Activated CD4-positive, alpha-beta T cell treated with anti-CD3 and anti-CD28 coated beads for 36 hours (primary cell): ENCODE data around the gene HOMEZ. TPM values are rescaled to one million over a fixed set of nuclear protein-coding genes. Genes with fewer than 3 reads are reported as not detected.

Source experiments
- ATAC-seq: fragments of 200-7000 bp; cut with Tn5 transposase; one replicate; pipeline ENCODE4 v1.10.0; 2021; ENCODE audit warnings: mild to moderate bottlenecking, moderate library complexity
- CTCF ChIA-PET: fragments of 350-600 bp; sonication (Branson Sonifier 250); formaldehyde crosslinking; loops from one replicate; lab custom pipeline; 2021; ENCODE audit warnings: antibody characterized with exemption; lab: Charles Lee
- POLR2A ChIA-PET: fragments of 350-600 bp; sonication (Branson Sonifier 250); formaldehyde crosslinking; loops from one replicate; lab custom pipeline; 2021; ENCODE audit warnings: antibody characterized with exemption, inconsistent platforms; lab: Charles Lee
- DNase-seq: peaks from one replicate; pipeline ENCODE4 v3.0.0-alpha.2; 2020
- H3K27ac Mint-ChIP-seq: one replicate; pipeline ENCODE4 v1.8.0; 2021; ENCODE audit warnings: mixed read lengths
- H3K27me3 Mint-ChIP-seq: one replicate; pipeline ENCODE4 v1.8.0; 2021; ENCODE audit warnings: mixed read lengths
- H3K36me3 Mint-ChIP-seq: one replicate; pipeline ENCODE4 v1.8.0; 2021; ENCODE audit warnings: low read depth, mixed read lengths
- H3K4me1 Mint-ChIP-seq: one replicate; pipeline ENCODE4 v1.8.0; 2021; ENCODE audit warnings: mixed read lengths
- H3K4me3 Mint-ChIP-seq: one replicate; pipeline ENCODE4 v1.8.0; 2021; ENCODE audit warnings: mild to moderate bottlenecking, moderate library complexity, mixed read lengths
- H3K9me3 Mint-ChIP-seq: one replicate; pipeline ENCODE4 v1.8.0; 2021; ENCODE audit warnings: low read depth, mixed read lengths
- intact Hi-C, 2 experiments: fragments of 100-400 bp; cut with DNase I in 1 of 2; cut with micrococcal nuclease in 1 of 2; formaldehyde crosslinking; loops; one replicate each; pipeline versions ENCODE4 v1.14.2 to v1.15.1; 2022 to 2024; cut with DNase I, micrococcal nuclease
- total RNA-seq, 2 experiments: library from RNA; stranded (reverse); gene quantifications; one replicate each; pipeline ENCODE4 v1.2.3, GENCODE V29; 2021

HOMEZ gene
- total RNA-seq, 2 experiments from 2014 or later: 13.7 to 17.5 TPM

- H3K4me3 Mint-ChIP-seq: peak overlapping the region; percentile 100
These were observed 13.5 kb upstream of the HOMEZ start for GRCh38 chr14:23299211-23299957.

GRCh38 chr14:23297611-23298277, 11.8 kb upstream of the HOMEZ start:
- ChIA-PET POLR2A (interaction anchor here (0.6 kb wide), 2 partner anchors 11 to 534 kb away, joined by 3 read pairs; no protein-coding TSS in a partner anchor), CTCF (interaction anchor here (0.5 to 12.8 kb wide), 11 partner anchors 9 to 202 kb away, joined by 3 to 173 read pairs (median 4); partner anchors contain the start of genes C14orf119, CEBPE, HOMEZ and PABPN1)
- Mint-ChIP-seq H3K4me1 (peaks cover 26% of the 10 kb centered on the region), H3K27ac (no peak overlapping the region), H3K27me3 (no peaks in the 10 kb centered on the region), H3K36me3 (peaks cover 19% of the 10 kb centered on the region), H3K4me3 (no peak overlapping the region), H3K9me3 (no peaks in the 10 kb centered on the region)
- no peak for DNase-seq
- intact Hi-C loops: no loop called here
- ATAC-seq: no peak

More at GRCh38 chr14:23299211-23299957, 13.5 kb upstream of the HOMEZ start:
- Mint-ChIP-seq H3K27me3 (no peaks in the 10 kb centered on the region), H3K9me3 (peaks cover 2% of the 10 kb centered on the region), H3K27ac (peak overlapping the region; percentile 28), H3K4me1 (peaks cover 29% of the 10 kb centered on the region), H3K36me3 (peaks cover 19% of the 10 kb centered on the region)
- ATAC-seq: no peak
- CTCF ChIA-PET: interaction anchor here (1.0 to 12.8 kb wide), 3 partner anchors 23 to 228 kb away, joined by 3 to 173 read pairs (median 4); partner anchors contain the start of gene PABPN1
- intact Hi-C loops: no loop called here
- peak; percentile 28 for DNase-seq
- POLR2A ChIA-PET: no interaction called here

- POLR2A ChIA-PET: interaction anchor here (0.6 kb wide), 1 partner anchor 29 kb away, joined by 3 read pairs; no protein-coding TSS in a partner anchor
- Mint-ChIP-seq H3K27ac (no peak overlapping the region), H3K9me3 (no peaks in the 10 kb centered on the region), H3K36me3 (peaks cover 19% of the 10 kb centered on the region), H3K27me3 (no peaks in the 10 kb centered on the region), H3K4me3 (no peak overlapping the region), H3K4me1 (peaks cover 26% of the 10 kb centered on the region)
- ATAC-seq (no peak), DNase-seq (no peak)
- CTCF ChIA-PET: interaction anchor here (0.6 to 12.8 kb wide), 7 partner anchors 10 to 275 kb away, joined by 3 to 173 read pairs (median 3); partner anchors contain the start of genes C14orf119, CEBPE, HOMEZ and PABPN1
- intact Hi-C loops: no loop called here
These were observed 11.2 kb upstream of the HOMEZ start for GRCh38 chr14:23297096-23297495.

GRCh38 chr14:23296012-23296777, 10.3 kb upstream of the HOMEZ start:
- CTCF ChIA-PET: interaction anchor here (0.6 to 12.8 kb wide), 10 partner anchors 9 to 839 kb away, joined by 3 to 173 read pairs (median 4); partner anchors contain the start of genes ACIN1, C14orf119, CEBPE and HOMEZ
- Mint-ChIP-seq H3K27ac (peak overlapping the region; percentile 16), H3K9me3 (no peaks in the 10 kb centered on the region), H3K4me3 (no peak overlapping the region), H3K36me3 (peaks cover 19% of the 10 kb centered on the region), H3K4me1 (peaks cover 26% of the 10 kb centered on the region), H3K27me3 (no peaks in the 10 kb centered on the region)
- POLR2A ChIA-PET: no interaction called here
- no peak for DNase-seq
- intact Hi-C loops: no loop called here
- no peak for ATAC-seq

- ChIA-PET CTCF (interaction anchor here (0.6 to 12.8 kb wide), 16 partner anchors 8 to 1527 kb away, joined by 3 to 173 read pairs (median 4); partner anchors contain the start of genes ACIN1, CEBPE, HOMEZ and PABPN1), POLR2A (no interaction called here)
- H3K9me3 Mint-ChIP-seq: no peaks in the 10 kb centered on the region
- no peaks in the 10 kb centered on the region for H3K27me3 Mint-ChIP-seq
- DNase-seq: peak; percentile 68
- peak overlapping the region; percentile 7 for H3K4me3 Mint-ChIP-seq
- intact Hi-C loops: loop anchor here (1.0 to 2.0 kb wide), 4 partner anchors 9 to 175 kb away; partner anchors contain the start of gene HOMEZ (in 1 of the 2)
- peaks cover 17% of the 10 kb centered on the region for H3K36me3 Mint-ChIP-seq
- peak; percentile 91 for ATAC-seq
- H3K27ac Mint-ChIP-seq: peak overlapping the region; percentile 47
- H3K4me1 Mint-ChIP-seq: peaks cover 20% of the 10 kb centered on the region
These were observed 9.0 kb upstream of the HOMEZ start for GRCh38 chr14:23294734-23295561.

- peaks cover 18% of the 10 kb centered on the region for H3K4me1 Mint-ChIP-seq
- H3K4me3 Mint-ChIP-seq: peak overlapping the region; percentile 99
- POLR2A ChIA-PET: interaction anchor here (0.8 to 2.3 kb wide), 4 partner anchors 14 to 520 kb away, joined by 3 to 15 read pairs (median 7); partner anchors contain the start of genes ACIN1, C14orf119, OXA1L and PABPN1
- ATAC-seq (no peak), DNase-seq (no peak)
- H3K9me3 Mint-ChIP-seq: no peaks in the 10 kb centered on the region
- H3K27me3 Mint-ChIP-seq: no peaks in the 10 kb centered on the region
- CTCF ChIA-PET: interaction anchor here (1.1 to 3.8 kb wide), 12 partner anchors 9 to 218 kb away, joined by 3 to 22 read pairs (median 5); partner anchors contain the start of genes PABPN1 and PPP1R3E
- H3K36me3 Mint-ChIP-seq: peaks cover 10% of the 10 kb centered on the region
- H3K27ac Mint-ChIP-seq: peak overlapping the region; percentile 95
- intact Hi-C loops: loop anchor here (1.0 to 10.0 kb wide), 9 partner anchors 8 to 264 kb away; partner anchors contain the start of genes ACIN1 (in 2 of the 2), C14orf119 (in 2 of the 2), NGDN (in 2 of the 2) and PABPN1 (in 1 of the 2)
These were observed 1.1 kb upstream of the HOMEZ start for GRCh38 chr14:23286902-23287479.

GRCh38 chr14:23285530-23286019, 357 bp downstream of the HOMEZ start:
- peaks cover 10% of the 10 kb centered on the region for H3K36me3 Mint-ChIP-seq
- peak; percentile 28 for ATAC-seq
- peaks cover 18% of the 10 kb centered on the region for H3K4me1 Mint-ChIP-seq
- H3K27ac Mint-ChIP-seq: peak overlapping the region; percentile 90
- peak overlapping the region; percentile 99 for H3K4me3 Mint-ChIP-seq
- POLR2A ChIA-PET: interaction anchor here (0.9 to 2.3 kb wide), 4 partner anchors 15 to 190 kb away, joined by 3 to 15 read pairs (median 6); partner anchors contain the start of genes ACIN1, C14orf119 and PABPN1
- DNase-seq: no peak
- no peaks in the 10 kb centered on the region for H3K27me3 Mint-ChIP-seq
- intact Hi-C loops: loop anchor here (1.0 to 10.0 kb wide), 9 partner anchors 10 to 266 kb away; partner anchors contain the start of genes ACIN1 (in 2 of the 2), C14orf119 (in 2 of the 2), NGDN (in 2 of the 2) and PABPN1 (in 1 of the 2)
- CTCF ChIA-PET: interaction anchor here (0.7 to 3.8 kb wide), 8 partner anchors 11 to 407 kb away, joined by 3 to 22 read pairs (median 4); partner anchors contain the start of genes PABPN1, PPP1R3E and PRMT5
- no peaks in the 10 kb centered on the region for H3K9me3 Mint-ChIP-seq

- Mint-ChIP-seq H3K36me3 (peaks cover 10% of the 10 kb centered on the region), H3K27ac (peak overlapping the region; percentile 90), H3K9me3 (no peaks in the 10 kb centered on the region), H3K4me1 (peaks cover 18% of the 10 kb centered on the region), H3K27me3 (no peaks in the 10 kb centered on the region), H3K4me3 (peak overlapping the region; percentile 99)
- intact Hi-C loops: loop anchor here in 1 of 2 experiments (10.0 kb wide), 1 partner anchor 190 kb away; the partner anchor contains the start of genes ACIN1 and C14orf119
- ChIA-PET POLR2A (interaction anchor here (1.8 kb wide), 1 partner anchor 16 kb away, joined by 10 read pairs; no protein-coding TSS in a partner anchor), CTCF (interaction anchor here (0.7 to 3.1 kb wide), 2 partner anchors 17 to 406 kb away, joined by 3 to 20 read pairs; partner anchors contain the start of gene PPP1R3E)
- ATAC-seq (peak; percentile 16), DNase-seq (peak; percentile 34)
These were observed 1.0 kb downstream of the HOMEZ start for GRCh38 chr14:23284654-23285529.
